Calu3 (cell line): ENCODE results near the gene TNK2. TPM values are rescaled to one million over a fixed set of nuclear protein-coding genes. Genes with fewer than 3 reads are reported as not detected.
A peak's percentile ranks its signal among the peaks of the same experiment; 100 is the strongest.

ENCODE experiments used
- BruUV-seq: library from RNA; stranded (reverse); fragments of 400-500 nt; replicated peaks from 2 replicates; lab custom pipeline; 2021; lab: Mats Ljungman, UMichigan
- CTCF ChIA-PET: fragments of 300-600 bp; sonication (Branson Sonifier 250); formaldehyde crosslinking; loops from one replicate; lab custom pipeline; 2022; ENCODE audit warnings: antibody characterized with exemption; lab: Charles Lee
- DNase-seq: peaks from one replicate; pipeline ENCODE4 v3.0.0; 2022
- H3K27ac Mint-ChIP-seq: one replicate; pipeline ENCODE4 v1.8.0; 2022; ENCODE audit warnings: mixed read lengths; ENCODE audit not compliant: unreplicated experiment
- H3K27me3 Mint-ChIP-seq: one replicate; pipeline ENCODE4 v1.8.0; 2022; ENCODE audit warnings: mixed read lengths; ENCODE audit not compliant: unreplicated experiment
- H3K36me3 Mint-ChIP-seq: one replicate; pipeline ENCODE4 v1.8.0; 2022; ENCODE audit warnings: mild to moderate bottlenecking, moderate library complexity, mixed read lengths; ENCODE audit not compliant: insufficient read depth, unreplicated experiment
- H3K4me1 Mint-ChIP-seq: one replicate; pipeline ENCODE4 v1.8.0; 2022; ENCODE audit warnings: mild to moderate bottlenecking, low read depth, mixed read lengths; ENCODE audit not compliant: unreplicated experiment
- H3K4me3 Mint-ChIP-seq: one replicate; pipeline ENCODE4 v1.8.0; 2022; ENCODE audit warnings: mild to moderate bottlenecking, low read depth, moderate library complexity, mixed read lengths; ENCODE audit not compliant: unreplicated experiment
- H3K9me3 Mint-ChIP-seq: one replicate; pipeline ENCODE4 v1.8.0; 2022; ENCODE audit warnings: low read depth, mixed read lengths; ENCODE audit not compliant: unreplicated experiment
- intact Hi-C: fragments of 100-400 bp; cut with micrococcal nuclease; formaldehyde crosslinking; loops from one replicate; pipeline ENCODE4 v1.10.0; 2022; ENCODE audit not compliant: unreplicated experiment
- total RNA-seq: library from RNA; stranded (reverse); gene quantifications from 2 replicates; pipeline ENCODE4 v1.2.3, GENCODE V29; 2022
- TF ChIP-seq, protein P1 (sequence below): fragments of 200-600 bp; IDR thresholded peaks from one replicate; pipeline ENCODE4 v1.8.0; 2022; ENCODE audit warnings: antibody characterized with exemption; ENCODE audit not compliant: unreplicated experiment

Gene TNK2
- total RNA-seq, 1 experiment from 2014 or later, result 50.4 TPM

DNA sequence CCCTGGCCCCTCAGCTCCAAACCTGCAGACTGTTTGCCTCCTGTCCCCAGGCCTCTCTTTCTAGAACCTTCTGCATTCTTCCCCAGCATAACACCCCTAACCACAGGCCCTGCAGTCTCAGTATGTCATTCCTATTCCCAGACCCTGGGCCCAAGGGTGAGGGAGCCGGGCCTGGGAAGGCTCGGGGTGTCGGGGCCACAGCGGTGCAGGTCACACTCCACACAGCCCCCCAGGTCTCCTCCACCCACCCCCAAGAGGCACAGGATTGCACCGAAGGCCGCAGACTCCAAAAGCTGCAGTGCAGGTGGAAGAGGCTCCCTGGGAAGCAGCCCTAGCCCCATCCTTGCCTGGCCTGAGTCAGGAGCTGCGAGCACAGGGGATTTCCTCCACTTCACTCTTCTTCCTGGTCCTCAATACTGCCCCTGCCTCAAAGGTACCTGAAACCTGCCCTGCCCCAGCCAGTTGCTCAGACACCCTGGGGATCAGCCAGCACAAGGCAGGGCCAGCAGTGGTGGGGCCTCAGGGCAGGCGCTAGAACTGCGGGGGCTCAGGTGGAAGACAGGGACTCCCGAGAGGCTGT, 31.1 kb downstream of the TNK2 start:
- CTCF ChIA-PET, result interaction anchor here (0.6 to 2.5 kb wide), 8 partner anchors 13 to 161 kb away, joined by 3 to 13 read pairs (median 4); partner anchors contain the start of gene TNK2
- DNase-seq, result peak; percentile 36
- H3K4me3 Mint-ChIP-seq, result peak overlapping the region; percentile 87
- TF ChIP-seq, protein P1, sequence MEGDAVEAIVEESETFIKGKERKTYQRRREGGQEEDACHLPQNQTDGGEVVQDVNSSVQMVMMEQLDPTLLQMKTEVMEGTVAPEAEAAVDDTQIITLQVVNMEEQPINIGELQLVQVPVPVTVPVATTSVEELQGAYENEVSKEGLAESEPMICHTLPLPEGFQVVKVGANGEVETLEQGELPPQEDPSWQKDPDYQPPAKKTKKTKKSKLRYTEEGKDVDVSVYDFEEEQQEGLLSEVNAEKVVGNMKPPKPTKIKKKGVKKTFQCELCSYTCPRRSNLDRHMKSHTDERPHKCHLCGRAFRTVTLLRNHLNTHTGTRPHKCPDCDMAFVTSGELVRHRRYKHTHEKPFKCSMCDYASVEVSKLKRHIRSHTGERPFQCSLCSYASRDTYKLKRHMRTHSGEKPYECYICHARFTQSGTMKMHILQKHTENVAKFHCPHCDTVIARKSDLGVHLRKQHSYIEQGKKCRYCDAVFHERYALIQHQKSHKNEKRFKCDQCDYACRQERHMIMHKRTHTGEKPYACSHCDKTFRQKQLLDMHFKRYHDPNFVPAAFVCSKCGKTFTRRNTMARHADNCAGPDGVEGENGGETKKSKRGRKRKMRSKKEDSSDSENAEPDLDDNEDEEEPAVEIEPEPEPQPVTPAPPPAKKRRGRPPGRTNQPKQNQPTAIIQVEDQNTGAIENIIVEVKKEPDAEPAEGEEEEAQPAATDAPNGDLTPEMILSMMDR, result no peak
- BruUV-seq, result TSS peak; percentile 74
- no peaks in the 10 kb centered on the region for H3K27me3 Mint-ChIP-seq
- peaks cover 13% of the 10 kb centered on the region for H3K4me1 Mint-ChIP-seq
- H3K36me3 Mint-ChIP-seq, result peaks cover 23% of the 10 kb centered on the region
- peak overlapping the region; percentile 53 for H3K27ac Mint-ChIP-seq
- H3K9me3 Mint-ChIP-seq, result no peaks in the 10 kb centered on the region
- intact Hi-C loops, result no loop called here

DNA sequence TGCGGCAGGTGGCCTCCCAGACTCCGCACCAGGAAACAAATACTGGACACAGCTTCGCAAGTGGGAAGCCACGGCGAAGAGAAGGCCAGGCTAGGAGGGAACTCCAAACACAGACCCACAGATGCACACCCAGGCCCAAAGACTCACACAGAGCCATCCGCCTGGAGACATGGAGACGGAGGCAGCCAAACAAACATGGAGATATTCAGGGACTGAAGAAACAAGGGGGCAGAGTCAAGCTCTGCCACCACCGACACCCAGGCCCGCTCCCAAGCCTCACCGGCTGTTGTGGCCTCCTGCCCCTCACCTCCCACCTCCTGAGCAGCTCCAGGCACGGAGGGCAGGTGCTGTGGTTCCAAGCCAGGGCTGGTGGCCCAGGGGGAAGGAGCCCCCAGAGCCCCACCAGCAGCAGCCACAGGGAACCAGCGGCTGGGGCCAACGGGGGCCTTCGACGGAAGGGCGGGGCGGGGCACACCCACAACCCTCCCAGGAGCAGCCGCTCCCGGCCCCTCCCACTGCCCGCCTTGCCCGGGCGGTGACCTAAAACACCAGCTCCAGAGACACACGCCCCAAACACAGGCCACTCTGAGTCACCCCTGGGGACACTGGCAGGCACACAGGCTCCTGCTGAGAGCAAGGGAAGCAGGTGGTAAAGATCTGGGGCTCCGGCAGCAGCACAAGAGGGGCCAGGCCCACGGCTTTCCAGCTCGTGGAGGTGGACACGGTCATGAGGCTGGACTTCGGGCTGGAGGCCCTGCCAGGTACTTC, 31.9 kb downstream of the TNK2 start:
- BruUV-seq, result no TSS peak
- Mint-ChIP-seq H3K27me3 (no peaks in the 10 kb centered on the region), H3K4me3 (peak overlapping the region; percentile 87), H3K9me3 (no peaks in the 10 kb centered on the region), H3K27ac (peak overlapping the region; percentile 84), H3K36me3 (peaks cover 23% of the 10 kb centered on the region), H3K4me1 (peaks cover 13% of the 10 kb centered on the region)
- intact Hi-C loops, result no loop called here
- peak; percentile 94 for DNase-seq
- TF ChIP-seq, protein P1, result no peak
- CTCF ChIA-PET, result interaction anchor here (0.6 to 2.5 kb wide), 9 partner anchors 13 to 160 kb away, joined by 3 to 13 read pairs (median 4); partner anchors contain the start of gene TNK2

DNA sequence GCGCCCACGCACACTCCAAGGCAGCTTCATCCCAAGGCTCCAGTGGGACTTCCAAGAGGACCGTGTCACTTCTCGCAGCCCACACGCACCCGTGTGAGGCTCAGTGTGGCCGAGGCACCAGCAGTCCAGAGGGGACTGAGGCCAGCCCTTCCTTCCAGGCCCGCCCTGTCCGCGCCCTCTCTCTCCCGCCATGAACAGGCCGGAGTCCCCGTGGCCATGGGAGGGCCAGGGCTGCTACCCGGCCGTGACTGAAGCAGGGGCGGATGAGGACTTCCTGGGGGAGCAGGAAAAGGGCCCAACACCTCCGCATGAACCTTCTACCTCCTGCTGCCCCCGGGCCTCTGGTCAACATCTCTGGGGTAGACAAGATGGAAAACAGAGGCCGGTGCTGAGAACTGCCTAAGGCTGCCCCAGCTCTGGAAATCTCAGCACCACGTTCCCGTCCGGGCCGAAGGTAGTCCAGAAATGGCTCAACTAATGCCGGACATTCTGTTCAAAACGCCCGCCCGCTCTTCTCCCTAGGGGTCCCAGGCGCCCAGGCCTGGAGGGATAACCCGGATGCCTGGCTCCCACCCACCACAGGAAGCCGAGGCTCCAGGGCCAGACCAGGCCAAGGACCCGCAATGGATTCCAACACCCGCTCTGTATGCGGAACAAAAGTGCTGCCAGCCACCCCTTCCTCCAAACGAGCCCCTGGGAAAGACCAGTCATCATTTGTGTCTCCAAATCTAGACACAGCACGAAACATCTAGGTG, 32.7 kb downstream of the TNK2 start:
- intact Hi-C loops, result loop anchor here (2.0 kb wide), 1 partner anchor 19 kb away; no protein-coding TSS in a partner anchor
- CTCF ChIA-PET, result interaction anchor here (1.4 kb wide), 1 partner anchor 13 kb away, joined by 5 read pairs; no protein-coding TSS in a partner anchor

DNA sequence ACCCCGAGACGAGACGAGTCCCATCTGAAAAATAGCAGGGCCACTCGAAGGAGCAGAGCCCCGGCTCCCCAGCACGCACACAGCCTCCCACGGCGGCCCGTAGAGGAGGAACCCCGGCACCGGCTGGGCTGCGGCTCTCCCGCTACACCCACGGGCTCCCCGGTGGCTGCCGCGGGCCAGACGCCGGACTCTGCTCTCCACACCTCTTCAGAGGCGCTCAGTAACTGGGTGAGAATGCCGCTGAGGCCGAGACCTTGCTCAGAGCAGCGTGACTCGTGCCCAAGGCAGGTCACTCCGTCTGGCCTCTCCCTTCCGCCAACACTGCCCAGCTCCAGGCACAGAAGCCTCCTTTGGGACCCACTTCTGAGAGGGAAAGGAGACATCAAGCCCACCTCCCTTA, 34.4 kb downstream of the TNK2 start:
- H3K27ac Mint-ChIP-seq, result no peak overlapping the region
- CTCF ChIA-PET, result no interaction called here
- intact Hi-C loops, result loop anchor here (2.0 kb wide), 1 partner anchor 21 kb away; no protein-coding TSS in a partner anchor
- H3K36me3 Mint-ChIP-seq, result peaks cover 36% of the 10 kb centered on the region
- no peak for DNase-seq
- H3K4me1 Mint-ChIP-seq, result peaks cover 13% of the 10 kb centered on the region
- TF ChIP-seq, protein P1, result no peak
- H3K4me3 Mint-ChIP-seq, result no peak overlapping the region
- H3K27me3 Mint-ChIP-seq, result no peaks in the 10 kb centered on the region
- no peaks in the 10 kb centered on the region for H3K9me3 Mint-ChIP-seq
- no TSS peak for BruUV-seq

More for the DNA sequence above, 32.7 kb downstream of the TNK2 start:
- Mint-ChIP-seq H3K4me1 (peaks cover 13% of the 10 kb centered on the region), H3K4me3 (peak overlapping the region; percentile 87), H3K9me3 (no peaks in the 10 kb centered on the region), H3K27me3 (no peaks in the 10 kb centered on the region), H3K36me3 (peaks cover 27% of the 10 kb centered on the region), H3K27ac (peak overlapping the region; percentile 84)
- DNase-seq, result no peak
- TF ChIP-seq, protein P1, result no peak
- BruUV-seq, result no TSS peak
